Stomach (tissue), 4 donors: ENCODE results near the gene SARS2.

Experiments
- CTCF ChIP-seq, 7 experiments: fragments of 450-650 bp in 4 of 7; fragments of 200-600 bp in 3 of 7; sonication (generic) in 3 of 7; IDR thresholded peaks; one replicate each; pipeline ENCODE4 v1.5.1; 2016 to 2019; ENCODE audit warnings: antibody characterized with exemption in 7 of 7, control low read depth in 2 of 7, mild to moderate bottlenecking in 1 of 7
- EP300 ChIP-seq: sonication (generic); formaldehyde crosslinking; IDR thresholded peaks from one replicate; pipeline ENCODE4 v1.6.1; 2017; ENCODE audit warnings: antibody characterized with exemption
- POLR2A ChIP-seq, 4 donors: fragments of 450-650 bp; IDR thresholded peaks; one replicate each; pipeline ENCODE4 v1.6.1; 2016; ENCODE audit warnings: antibody characterized with exemption in 4 of 4, control low read depth in 2 of 4, mild to moderate bottlenecking in 1 of 4, moderate library complexity in 1 of 4

- TF ChIP-seq POLR2A (IDR thresholded peaks at IDR 0.05), result no peak
- no peak for TF ChIP-seq CTCF (IDR thresholded peaks at IDR 0.05)
- no peak for TF ChIP-seq EP300
Measured at GRCh38 chr19:38978326-38978689, 47.7 kb upstream of the SARS2 start.
